SK-N-SH (cell line): ENCODE measurements around the gene NCAM1. TPM values are rescaled to one million over a fixed set of nuclear protein-coding genes. Genes with fewer than 3 reads are reported as not detected.

ENCODE experiments used
- CTCF ChIA-PET: fragments of 300-600, 350-600 bp; formaldehyde crosslinking; extraction: SDS; loops from one replicate; lab custom pipeline; 2021; lab: Yijun Ruan, JAX
- POLR2A ChIA-PET: fragments of 350-600 bp; sonication (Branson Sonifier 250); formaldehyde crosslinking; extraction: SDS; loops from one replicate; lab custom pipeline; 2020; ENCODE audit warnings: antibody characterized with exemption, inconsistent platforms; lab: Yijun Ruan, JAX
- DNase-seq: peaks from one replicate; pipeline ENCODE4 v3.0.0; 2012
- H2AFZ ChIP-seq: fragments of 200-600 bp; sonication (generic); 2 replicates; pipeline ENCODE4 v1.8.1; 2016; ENCODE audit warnings: antibody characterized with exemption, mild to moderate bottlenecking, low read depth
- H3F3A ChIP-seq: fragments of 200-600 bp; sonication (generic); replicated peaks from 2 replicates; pipeline ENCODE3; 2016; ENCODE audit warnings: antibody characterized with exemption, mild to moderate bottlenecking; ENCODE audit not compliant: insufficient read depth
- H3K27ac ChIP-seq, 2 experiments: fragments of 200-500 bp in 1 of 2; fragments of 200-600 bp in 1 of 2; sonication (Bioruptor generic) in 1 of 2; sonication (generic), shearing (Covaris generic) in 1 of 2; 2 replicates each; pipeline versions ENCODE4 v1.5.1 to v1.6.1; 2014 to 2016; ENCODE audit warnings: low read depth in 2 of 2, inconsistent platforms in 1 of 2, low read length in 1 of 2, mild to moderate bottlenecking in 1 of 2, mixed read lengths in 1 of 2
- H3K27me3 ChIP-seq: fragments of 200-600 bp; sonication (generic), shearing (Covaris generic); 2 replicates; pipeline ENCODE4 v1.6.1; 2016; ENCODE audit warnings: mixed run types; ENCODE audit not compliant: insufficient read depth
- H3K36me3 ChIP-seq, 2 experiments: fragments of 200-500 bp in 1 of 2; fragments of 200-600 bp in 1 of 2; sonication (Bioruptor generic) in 1 of 2; sonication (generic) in 1 of 2; replicated peaks in 1 of 2; 2 replicates each; pipeline versions ENCODE3 to v1.5.1; 2014 to 2016; ENCODE audit warnings: low read length in 1 of 2, mild to moderate bottlenecking in 1 of 2; ENCODE audit not compliant: insufficient read depth in 2 of 2, control insufficient read depth in 1 of 2
- H3K4me1 ChIP-seq, 2 experiments: fragments of 200-500 bp in 1 of 2; fragments of 200-600 bp in 1 of 2; sonication (Bioruptor generic) in 1 of 2; sonication (generic), shearing (Covaris generic) in 1 of 2; 2 replicates each; pipeline versions ENCODE4 v1.5.1 to v1.6.1; 2014 to 2016; ENCODE audit warnings: low read depth in 1 of 2, low read length in 1 of 2, mixed run types in 1 of 2; ENCODE audit not compliant: insufficient read depth in 2 of 2, control insufficient read depth in 1 of 2
- H3K4me2 ChIP-seq: fragments of 200-600 bp; sonication (generic), shearing (Covaris generic); 2 replicates; pipeline ENCODE4 v1.6.1; 2017; ENCODE audit warnings: mixed run types
- H3K4me3 ChIP-seq, 2 experiments: fragments of 200-500 bp in 1 of 2; fragments of 200-600 bp in 1 of 2; sonication (Bioruptor generic) in 1 of 2; sonication (generic), shearing (Covaris generic) in 1 of 2; 2 replicates each; pipeline versions ENCODE4 v1.5.1 to v1.8.1; 2014 to 2016; ENCODE audit warnings: low read depth in 2 of 2, inconsistent platforms in 1 of 2, low read length in 1 of 2, mild to moderate bottlenecking in 1 of 2, mixed read lengths in 1 of 2, moderate library complexity in 1 of 2
- H3K79me2 ChIP-seq: fragments of 200-600 bp; sonication (generic); 2 replicates; pipeline ENCODE4 v1.8.1; 2017; ENCODE audit warnings: mild to moderate bottlenecking; ENCODE audit not compliant: insufficient read depth
- H3K9ac ChIP-seq: fragments of 200-600 bp; sonication (generic); 2 replicates; pipeline ENCODE4 v1.6.1; 2017; ENCODE audit warnings: mixed run types
- H3K9me2 ChIP-seq: fragments of 200-600 bp; sonication (generic); 2 replicates; pipeline ENCODE4 v1.6.1; 2017; ENCODE audit warnings: mixed run types
- H3K9me3 ChIP-seq: fragments of 200-600 bp; sonication (generic); 2 replicates; pipeline ENCODE4 v1.6.1; 2017; ENCODE audit warnings: mixed run types, mild to moderate bottlenecking, moderate library complexity
- H4K20me1 ChIP-seq: fragments of 200-600 bp; sonication (generic); 2 replicates; pipeline ENCODE4 v1.6.1; 2017; ENCODE audit warnings: mild to moderate bottlenecking, mixed run types; ENCODE audit not compliant: insufficient read depth
- CTCF ChIP-seq: fragments of 200-600 bp; sonication (generic); IDR thresholded peaks from 2 replicates; pipeline ENCODE4 v1.6.1; 2017; ENCODE audit warnings: antibody characterized with exemption, mild to moderate bottlenecking, moderate library complexity
- EP300 ChIP-seq, 2 experiments: IDR thresholded peaks; 2 replicates each; pipeline versions ENCODE4 v1.4.0 to v1.6.1; 2012; ENCODE audit warnings: borderline replicate concordance in 1 of 2, low read depth in 1 of 2, low read length in 1 of 2
- FOSL2 ChIP-seq: IDR thresholded peaks from 2 replicates; pipeline ENCODE4 v1.4.0; 2012; ENCODE audit warnings: low read depth, mild to moderate bottlenecking, moderate library complexity, borderline replicate concordance
- GATA2 ChIP-seq: sonication (generic); formaldehyde crosslinking; IDR thresholded peaks from 2 replicates; pipeline ENCODE4 v1.5.0; 2020; ENCODE audit warnings: mild to moderate bottlenecking, missing genetic modification reagents
- NFIC ChIP-seq: IDR thresholded peaks from 2 replicates; pipeline ENCODE4 v1.4.0; 2012; ENCODE audit warnings: borderline replicate concordance
- TCF12 ChIP-seq: IDR thresholded peaks from 2 replicates; pipeline ENCODE4 v1.4.0; 2012
- YY1 ChIP-seq: IDR thresholded peaks from 2 replicates; pipeline ENCODE4 v1.4.0; 2012; ENCODE audit warnings: low read depth, mild to moderate bottlenecking
- WGBS: methylation state at CpG from one replicate; pipeline ENCODE4 v1.1.6; 2017; ENCODE audit warnings: low lambda C conversion rate; 5-methylcytosine and 5-hydroxymethylcytosine counted together
- polyA plus RNA-seq, 3 experiments: library from polyadenylated mRNA; depleted of rRNA; stranded (reverse); fragments of >200 nt; gene quantifications; 2 replicates each; pipeline ENCODE4 v1.2.3, GENCODE V29; 2012

The NCAM1 gene
- polyA plus RNA-seq, 1 of the 3 experiments (the other 2 are of a cell fraction) = 19.4 TPM

DNA sequence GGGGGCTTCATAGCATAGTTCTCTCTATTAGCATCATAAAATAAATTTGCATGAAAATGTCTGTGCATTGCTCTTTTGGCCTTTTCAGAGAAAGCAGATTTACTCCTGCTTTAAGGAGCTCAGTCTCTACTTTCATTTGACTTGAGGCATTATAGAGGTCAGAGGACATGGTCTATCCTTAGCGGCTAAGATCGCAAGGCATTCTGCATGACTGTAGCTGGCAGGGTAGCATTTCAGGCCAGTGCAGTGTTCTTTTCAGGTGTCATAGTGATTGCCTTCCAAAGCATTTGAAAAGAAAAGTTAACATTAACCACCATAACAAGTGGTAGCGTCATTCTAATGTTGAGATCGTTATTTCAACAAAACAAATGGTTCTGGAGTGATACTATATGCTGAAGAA, 126.5 kb downstream of the NCAM1 start (continued):
- TF ChIP-seq CTCF = no peak

GRCh38 chr11:113090716-113091480, 129.7 kb downstream of the NCAM1 start:
- Histone ChIP-seq H3K79me2 (no peaks in the 10 kb centered on the region), H4K20me1 (no peaks in the 10 kb centered on the region), H3K9ac (no peak overlapping the region), H2AFZ (no peak overlapping the region), H3K27me3 (no peaks in the 10 kb centered on the region), H3K27ac (peak overlapping the region in 1 of 2 experiments; percentile 76; a peak in 2 of 4 replicates), H3K4me3 (no peak overlapping the region), H3K36me3 (no peaks in the 10 kb centered on the region), H3K4me2 (no peak overlapping the region), H3K4me1 (peaks cover 0 to 7% of the 10 kb centered on the region in 2 experiments; a peak in 2 of 4 replicates), H3K9me3 (no peaks in the 10 kb centered on the region), H3F3A (no peaks in the 10 kb centered on the region), H3K9me2 (no peaks in the 10 kb centered on the region)
- ChIA-PET CTCF (interaction anchor here (1.0 to 1.1 kb wide), 2 partner anchors 157 to 503 kb away, joined by 3 to 4 read pairs; no protein-coding TSS in a partner anchor), POLR2A (no interaction called here)
- DNase-seq = peak; percentile 22
- no peak for TF ChIP-seq NFIC
- TF ChIP-seq GATA2 (CRISPR knock-in tag) = 0 out of 2 replicates have a peak, but pooled peaks have one; percentile 35
- TF ChIP-seq FOSL2 = no peak
- TF ChIP-seq YY1 = no peak
- 47% methylated on average over 4 of the region's 4 CpGs for WGBS

DNA sequence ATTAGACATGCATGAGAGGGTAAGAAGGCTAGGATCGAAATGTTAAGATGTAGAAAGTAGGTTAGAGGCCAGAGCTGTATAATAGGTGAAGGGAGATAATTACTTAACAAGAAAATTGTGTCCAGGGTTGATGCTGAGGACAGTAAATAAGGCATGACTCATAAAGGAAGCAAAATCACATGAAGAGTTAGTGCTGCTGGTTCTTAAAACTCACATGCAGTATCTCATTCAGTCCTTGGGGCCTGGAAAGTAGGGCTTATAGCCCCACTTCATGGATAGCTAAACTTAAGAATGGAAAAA, 130.2 kb downstream of the NCAM1 start:
- Histone ChIP-seq H2AFZ (no peak overlapping the region), H3K9me3 (no peaks in the 10 kb centered on the region), H3K27ac (peak overlapping the region in 1 of 2 experiments; percentile 76; a peak in 2 of 4 replicates), H4K20me1 (no peaks in the 10 kb centered on the region), H3K9me2 (no peaks in the 10 kb centered on the region), H3K4me1 (peaks cover 0 to 7% of the 10 kb centered on the region in 2 experiments; a peak in 2 of 4 replicates), H3F3A (no peaks in the 10 kb centered on the region), H3K4me3 (no peak overlapping the region), H3K36me3 (no peaks in the 10 kb centered on the region), H3K4me2 (no peak overlapping the region), H3K9ac (no peak overlapping the region), H3K27me3 (no peaks in the 10 kb centered on the region), H3K79me2 (no peaks in the 10 kb centered on the region)
- CTCF ChIA-PET = interaction anchor here (0.7 to 3.1 kb wide), 3 partner anchors 12 to 872 kb away, joined by 3 to 11 read pairs (median 4); no protein-coding TSS in a partner anchor
- 7% methylated on average over 1 of the region's 1 CpG for WGBS
- no peak for DNase-seq
- POLR2A ChIA-PET = no interaction called here
- TF ChIP-seq EP300 (IDR thresholded peaks at IDR 0.05; ENCODE audit: borderline replicate concordance in 1 of 2, low read depth in 1 of 2, low read length in 1 of 2) = peak in 1 of 2 experiments; percentile 2; a peak in 1 of 4 replicates
- no peak for TF ChIP-seq TCF12
